Adrenal gland (tissue), 12 donors: Measurements from ENCODE around the gene CD7. TPM values are rescaled to one million over a fixed set of nuclear protein-coding genes. Genes with fewer than 3 reads are reported as not detected.
"Not testable (repeated sequence)": the region's sequence is repeated elsewhere in the genome, so short reads cannot be mapped to it uniquely, and the experiment has no call there.

ENCODE experiments used
- DNase-seq, 7 donors: peaks; one replicate each; pipeline ENCODE4 v3.0.0-alpha.2; 2019 to 2020
- H3K27ac ChIP-seq, 5 donors: fragments of 200-600 bp; sonication (generic) in 4 of 5; 1 replicate in 3 of 5; 2 replicates in 2 of 5; pipeline versions ENCODE4 v1.5.1 to v1.8.0; 2016 to 2020; ENCODE audit warnings: mild to moderate bottlenecking in 1 of 5
- H3K27me3 ChIP-seq: fragments of 200-600 bp; 2 replicates; pipeline ENCODE4 v1.8.0; 2021
- H3K36me3 ChIP-seq, 2 donors: fragments of 200-600 bp; replicated peaks in 1 of 2; 1 replicate in 1 of 2; 2 replicates in 1 of 2; pipeline versions ENCODE4 v1.5.1 to v1.8.0; 2018 to 2022
- H3K4me1 ChIP-seq, 2 donors: fragments of 200-600 bp; replicated peaks in 1 of 2; 1 replicate in 1 of 2; 2 replicates in 1 of 2; pipeline versions ENCODE4 v1.5.1 to v1.8.0; 2018 to 2021
- H3K4me3 ChIP-seq, 4 donors: fragments of 200-600 bp; sonication (generic) in 3 of 4; one replicate each; pipeline ENCODE4 v1.5.1; 2016 to 2018
- H3K9me3 ChIP-seq, 3 donors: fragments of 200-600 bp; sonication (generic) in 1 of 3; replicated peaks in 1 of 3; 1 replicate in 2 of 3; 2 replicates in 1 of 3; pipeline versions ENCODE4 v1.5.1 to v1.8.0; 2016 to 2021
- POLR2A ChIP-seq, 2 donors: fragments of 450-650 bp; IDR thresholded peaks; one replicate each; pipeline ENCODE4 v1.6.1; 2017; ENCODE audit warnings: antibody characterized with exemption in 2 of 2, mild to moderate bottlenecking in 2 of 2, moderate library complexity in 1 of 2
- WGBS, 4 donors: extraction: QIAGEN DNeasy Blood & Tissue Kit in 2 of 4; methylation state at CpG; one replicate each; pipeline versions ENCODE4 v1.1.5 to v1.1.7; 2013 to 2017; 5-methylcytosine and 5-hydroxymethylcytosine counted together
- intact Hi-C, 2 donors: fragments of 100-400 bp; cut with DNase I; formaldehyde crosslinking; loops; one replicate each; pipeline versions ENCODE4 v1.14.1 to v1.15.0; 2022 to 2023
- polyA plus RNA-seq, 3 donors: library from polyadenylated mRNA; stranded (reverse); fragments of 200-250 nt in 2 of 3; fragments of 350-450 nt in 1 of 3; fragmentation: Illumina TruSeq in 1 of 3; extraction: RNeasy Lipid Tissue Mini Kit (QIAGEN cat#74804) in 1 of 3; gene quantifications; one replicate each; pipeline ENCODE4 v1.2.3, GENCODE V29; 2013 to 2014
- total RNA-seq, 9 donors: library from RNA; depleted of rRNA in 4 of 9; stranded (reverse); fragments of >200 nt in 4 of 9; fragments of 120-200 nt in 1 of 9; fragmentation: NEBNext Ultra II Directional in 1 of 9; extraction: Animal tissue kit (Norgen Biotek cat#: 25700) in 1 of 9; gene quantifications; one replicate each; pipeline versions ENCODE4 v1.1.0 to v1.2.4, GENCODE V29; 2013 to 2023
- TF ChIP-seq, protein P1 (sequence below), 6 experiments: fragments of 450-650 bp in 4 of 6; fragments of 200-600 bp in 2 of 6; sonication (generic) in 1 of 6; IDR thresholded peaks; 1 replicate in 5 of 6; 2 replicates in 1 of 6; pipeline versions ENCODE4 v1.5.1 to v1.8.0; 2016 to 2021; ENCODE audit warnings: antibody characterized with exemption in 6 of 6, mild to moderate bottlenecking in 2 of 6, moderate library complexity in 1 of 6
- donor health status: healthy with polysubstance abuse.
- donor health status: Bipolar disorder and iron deficiency.
- donor health status: DM: yes; HTN: yes; CAD: no.
- donor health status: DM: no; HTN: no; CAD: no.
- donor health status: DM: no; HTN: no; CAD: no.
- donor health status: DM: yes; HTN: yes; CAD: no.

CD7 gene
- total and polyA plus RNA-seq, 12 donors = 0.11 to 4.2 (median 1.6) TPM; not detected in 2

DNA sequence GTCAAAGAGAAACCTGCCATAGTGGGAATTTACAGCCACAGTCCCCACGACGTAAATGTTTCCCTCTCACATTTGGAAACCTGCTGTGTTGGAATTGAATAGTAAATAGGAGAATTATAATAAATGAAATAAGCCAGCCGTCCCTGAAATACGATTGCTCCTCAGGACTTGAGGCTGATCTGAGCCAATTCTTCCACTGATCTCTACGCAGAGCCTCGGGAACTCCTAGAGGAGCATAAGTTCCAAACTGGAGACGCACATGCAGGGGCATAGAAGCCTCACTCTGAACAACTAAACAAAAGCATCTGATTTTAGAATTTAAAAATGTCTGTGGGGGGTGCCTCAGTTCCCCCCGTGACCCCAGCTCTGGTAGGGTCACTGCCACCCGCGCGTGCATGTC lies 31.5 kb upstream of the CD7 start:
- H3K9me3 ChIP-seq = no peaks in the 10 kb centered on the region
- TF ChIP-seq, protein P1, sequence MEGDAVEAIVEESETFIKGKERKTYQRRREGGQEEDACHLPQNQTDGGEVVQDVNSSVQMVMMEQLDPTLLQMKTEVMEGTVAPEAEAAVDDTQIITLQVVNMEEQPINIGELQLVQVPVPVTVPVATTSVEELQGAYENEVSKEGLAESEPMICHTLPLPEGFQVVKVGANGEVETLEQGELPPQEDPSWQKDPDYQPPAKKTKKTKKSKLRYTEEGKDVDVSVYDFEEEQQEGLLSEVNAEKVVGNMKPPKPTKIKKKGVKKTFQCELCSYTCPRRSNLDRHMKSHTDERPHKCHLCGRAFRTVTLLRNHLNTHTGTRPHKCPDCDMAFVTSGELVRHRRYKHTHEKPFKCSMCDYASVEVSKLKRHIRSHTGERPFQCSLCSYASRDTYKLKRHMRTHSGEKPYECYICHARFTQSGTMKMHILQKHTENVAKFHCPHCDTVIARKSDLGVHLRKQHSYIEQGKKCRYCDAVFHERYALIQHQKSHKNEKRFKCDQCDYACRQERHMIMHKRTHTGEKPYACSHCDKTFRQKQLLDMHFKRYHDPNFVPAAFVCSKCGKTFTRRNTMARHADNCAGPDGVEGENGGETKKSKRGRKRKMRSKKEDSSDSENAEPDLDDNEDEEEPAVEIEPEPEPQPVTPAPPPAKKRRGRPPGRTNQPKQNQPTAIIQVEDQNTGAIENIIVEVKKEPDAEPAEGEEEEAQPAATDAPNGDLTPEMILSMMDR (IDR thresholded peaks at IDR 0.05) = no peak
- TF ChIP-seq POLR2A (IDR thresholded peaks at IDR 0.05) = no peak
- no peaks in the 10 kb centered on the region for H3K4me1 ChIP-seq
- H3K27me3 ChIP-seq = no peaks in the 10 kb centered on the region
- no peak for DNase-seq
- H3K27ac ChIP-seq = no peak overlapping the region
- WGBS, 4 donors = 55 to 63% (median 60%) methylated on average over 11 of the region's 11 CpGs
- H3K36me3 ChIP-seq = no peaks in the 10 kb centered on the region
- intact Hi-C loops = no loop called here
- H3K4me3 ChIP-seq = no peak overlapping the region

DNA sequence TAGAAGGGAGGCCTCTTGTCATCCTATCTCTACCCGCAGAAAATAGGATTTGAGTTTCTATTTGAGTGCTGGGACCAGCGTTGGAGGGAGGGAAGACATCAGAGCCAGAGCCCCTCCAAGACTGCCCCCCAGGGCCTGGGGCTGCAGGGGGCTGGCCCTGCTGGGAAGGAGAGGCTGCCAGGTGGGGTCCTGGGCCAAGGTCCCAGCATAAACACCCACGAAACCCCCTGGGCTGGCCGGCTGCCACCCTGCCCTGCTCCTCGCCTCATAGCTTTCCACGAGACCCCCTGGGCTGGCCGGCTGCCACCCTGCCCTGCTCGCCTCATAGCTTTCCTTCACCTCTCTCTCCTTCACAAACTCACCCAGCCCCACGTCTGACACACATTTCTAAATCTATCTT lies 31.0 kb upstream of the CD7 start:
- TF ChIP-seq, protein P1 (IDR thresholded peaks at IDR 0.05) = no peak
- no peak for TF ChIP-seq POLR2A (IDR thresholded peaks at IDR 0.05)
- H3K27me3 ChIP-seq = no peaks in the 10 kb centered on the region
- no peaks in the 10 kb centered on the region for H3K9me3 ChIP-seq
- WGBS, 4 donors = 71 to 77% (median 73%) methylated on average over 8 to 9 of the region's 9 CpGs
- DNase-seq = no peak
- no peak overlapping the region for H3K27ac ChIP-seq
- no peaks in the 10 kb centered on the region for H3K36me3 ChIP-seq
- H3K4me1 ChIP-seq = no peaks in the 10 kb centered on the region
- H3K4me3 ChIP-seq = no peak overlapping the region
- intact Hi-C loops = no loop called here

DNA sequence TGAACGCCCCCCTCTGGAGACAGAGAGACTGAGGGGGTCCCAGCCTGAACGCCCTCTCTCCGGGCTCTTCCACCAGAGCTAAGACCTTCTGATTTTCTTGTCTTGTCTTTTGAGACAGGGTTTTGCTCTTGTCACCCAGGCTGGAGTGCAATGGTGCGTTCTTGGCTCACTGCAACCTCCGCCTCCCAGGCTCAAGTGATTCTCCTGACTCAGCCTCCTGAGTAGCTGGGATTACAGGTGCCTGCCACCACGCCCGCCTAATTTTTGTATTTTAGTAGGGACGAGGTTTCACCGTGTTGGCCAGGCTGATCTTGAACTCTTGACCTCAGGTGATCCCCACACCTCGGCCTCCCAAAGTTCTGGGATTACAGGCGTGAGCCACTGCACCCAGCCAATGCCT lies 30.6 kb upstream of the CD7 start:
- H3K4me1 ChIP-seq, H3K4me3 ChIP-seq, H3K27me3 ChIP-seq, H3K27ac ChIP-seq, intact Hi-C loops, DNase-seq, H3K9me3 ChIP-seq, H3K36me3 ChIP-seq: not testable (repeated sequence)
- WGBS, 4 donors = 80 to 83% (median 82%) methylated on average over 10 to 11 of the region's 11 CpGs

DNA sequence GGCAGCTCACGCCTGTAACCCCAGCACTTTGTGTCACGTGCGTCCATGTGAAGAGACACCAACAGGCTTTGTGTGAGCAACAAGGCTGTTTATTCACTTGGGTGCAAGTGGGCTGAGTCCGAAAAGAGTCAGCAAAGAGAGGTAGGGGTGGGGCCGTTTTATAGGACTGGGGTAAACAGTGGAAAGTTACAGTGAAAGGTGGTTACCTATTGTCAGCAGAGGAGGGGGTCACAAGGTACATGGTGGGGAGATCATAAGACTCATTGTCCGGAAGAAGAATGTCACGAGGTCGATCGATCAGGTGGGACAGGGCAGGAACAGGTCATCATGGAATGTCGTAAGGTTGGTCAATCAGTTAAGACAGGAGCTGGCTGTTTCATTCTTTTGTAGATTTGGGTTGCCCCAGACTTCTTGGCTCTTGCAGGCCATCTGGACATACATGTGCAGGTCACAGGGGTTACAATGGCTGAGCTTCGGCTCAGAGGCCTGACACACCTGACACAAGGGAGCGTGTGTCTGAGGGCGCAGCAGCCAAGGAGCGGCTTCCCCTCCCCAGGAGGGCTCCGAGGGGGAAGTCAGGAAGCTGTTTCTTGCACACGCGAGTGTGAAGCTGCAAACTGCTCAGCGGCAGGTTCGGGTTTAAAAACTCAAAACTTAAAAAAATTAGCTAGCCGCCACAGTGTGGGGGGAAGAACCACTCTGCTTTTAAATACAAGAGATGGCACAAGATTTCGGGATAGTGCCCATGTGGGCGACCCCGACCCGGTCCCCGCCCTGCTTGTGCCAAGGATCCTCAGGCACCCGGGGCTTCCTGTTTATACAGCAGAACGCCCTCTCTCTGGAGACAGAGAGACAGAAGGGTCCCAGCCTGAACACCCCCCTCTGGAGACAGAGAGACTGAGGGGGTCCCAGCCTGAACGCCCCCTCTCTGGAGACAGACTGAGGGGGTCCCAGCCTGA lies 29.2 kb upstream of the CD7 start:
- no peak for TF ChIP-seq POLR2A (IDR thresholded peaks at IDR 0.05)
- TF ChIP-seq, protein P1 (IDR thresholded peaks at IDR 0.05) = no peak
- no peaks in the 10 kb centered on the region for H3K9me3 ChIP-seq
- WGBS, 4 donors = 67 to 76% (median 69%) methylated on average over 27 to 28 of the region's 28 CpGs
- H3K4me3 ChIP-seq = no peak overlapping the region
- no peaks in the 10 kb centered on the region for H3K27me3 ChIP-seq
- no peak for DNase-seq
- H3K4me1 ChIP-seq = no peaks in the 10 kb centered on the region
- no peak overlapping the region for H3K27ac ChIP-seq
- intact Hi-C loops = no loop called here
- H3K36me3 ChIP-seq = no peaks in the 10 kb centered on the region
